Measurements from ENCODE around the gene SLC17A5.

DNA sequence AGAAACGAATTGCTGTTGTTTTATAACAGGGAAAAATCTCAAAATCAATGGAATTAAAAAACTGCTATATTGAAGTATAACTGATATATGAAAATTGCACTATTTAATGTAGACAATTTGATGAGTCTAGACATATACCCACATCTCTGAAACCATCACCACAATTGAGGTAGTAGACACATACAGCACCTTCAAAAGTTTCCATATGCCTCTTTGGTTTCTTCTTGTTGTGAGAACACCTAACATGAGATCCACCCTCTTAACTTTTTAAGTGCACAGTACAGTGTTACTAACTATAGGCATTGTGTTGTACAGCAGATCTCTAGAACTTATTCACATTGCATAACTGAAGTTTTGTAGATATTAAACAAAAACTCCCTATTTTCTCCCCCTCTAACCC is 14.0 kb upstream of the SLC17A5 start:
- TF ChIP-seq POLR2A (IDR thresholded peaks at IDR 0.05), result no peak
- TF ChIP-seq, protein P1, sequence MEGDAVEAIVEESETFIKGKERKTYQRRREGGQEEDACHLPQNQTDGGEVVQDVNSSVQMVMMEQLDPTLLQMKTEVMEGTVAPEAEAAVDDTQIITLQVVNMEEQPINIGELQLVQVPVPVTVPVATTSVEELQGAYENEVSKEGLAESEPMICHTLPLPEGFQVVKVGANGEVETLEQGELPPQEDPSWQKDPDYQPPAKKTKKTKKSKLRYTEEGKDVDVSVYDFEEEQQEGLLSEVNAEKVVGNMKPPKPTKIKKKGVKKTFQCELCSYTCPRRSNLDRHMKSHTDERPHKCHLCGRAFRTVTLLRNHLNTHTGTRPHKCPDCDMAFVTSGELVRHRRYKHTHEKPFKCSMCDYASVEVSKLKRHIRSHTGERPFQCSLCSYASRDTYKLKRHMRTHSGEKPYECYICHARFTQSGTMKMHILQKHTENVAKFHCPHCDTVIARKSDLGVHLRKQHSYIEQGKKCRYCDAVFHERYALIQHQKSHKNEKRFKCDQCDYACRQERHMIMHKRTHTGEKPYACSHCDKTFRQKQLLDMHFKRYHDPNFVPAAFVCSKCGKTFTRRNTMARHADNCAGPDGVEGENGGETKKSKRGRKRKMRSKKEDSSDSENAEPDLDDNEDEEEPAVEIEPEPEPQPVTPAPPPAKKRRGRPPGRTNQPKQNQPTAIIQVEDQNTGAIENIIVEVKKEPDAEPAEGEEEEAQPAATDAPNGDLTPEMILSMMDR (IDR thresholded peaks at IDR 0.05), result no peak

All from adrenal gland (tissue), 5 donors.